GM18873 (cell line): ENCODE results near the gene RANBP1.

Experiments used
- ATAC-seq: cut with Tn5 transposase; IDR thresholded peaks from one replicate; pipeline ENCODE4 v1.9.1; 2021; ENCODE audit warnings: mild to moderate bottlenecking, moderate library complexity, moderate number of reproducible peaks; ENCODE audit not compliant: unreplicated experiment, low FRiP score

RANBP1 gene

DNA sequence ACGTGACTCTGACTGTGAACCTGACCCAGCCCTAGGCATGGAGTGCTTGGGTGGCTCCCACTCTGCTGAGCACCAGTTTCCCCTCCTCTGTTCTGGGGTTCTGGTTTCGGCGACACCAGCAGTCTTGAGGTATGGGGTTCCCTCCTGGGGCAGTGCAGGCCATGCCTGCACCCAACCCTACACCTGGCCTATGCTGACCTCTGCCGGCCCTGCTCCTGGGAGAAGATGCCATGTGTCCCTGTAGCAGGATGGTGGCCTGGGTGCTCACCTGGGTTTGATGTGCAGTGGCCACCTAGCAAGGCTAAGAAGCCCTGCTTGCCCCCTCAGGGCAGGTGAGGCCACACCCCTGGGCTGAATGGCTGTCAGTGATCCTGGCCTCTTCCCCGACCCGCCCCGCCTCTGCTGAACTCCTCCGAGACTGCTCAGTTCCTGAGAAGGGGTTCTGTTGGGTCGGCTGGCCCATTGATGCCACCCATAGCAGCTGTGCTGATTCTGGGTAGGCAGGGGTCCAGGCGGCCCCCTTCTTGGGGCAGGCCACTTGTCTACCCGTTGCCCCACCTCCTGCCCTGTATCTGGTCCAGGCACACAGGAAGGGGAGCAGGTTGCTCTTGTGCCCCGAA, 18.1 kb downstream of the RANBP1 start:
- ATAC-seq = no peak

DNA sequence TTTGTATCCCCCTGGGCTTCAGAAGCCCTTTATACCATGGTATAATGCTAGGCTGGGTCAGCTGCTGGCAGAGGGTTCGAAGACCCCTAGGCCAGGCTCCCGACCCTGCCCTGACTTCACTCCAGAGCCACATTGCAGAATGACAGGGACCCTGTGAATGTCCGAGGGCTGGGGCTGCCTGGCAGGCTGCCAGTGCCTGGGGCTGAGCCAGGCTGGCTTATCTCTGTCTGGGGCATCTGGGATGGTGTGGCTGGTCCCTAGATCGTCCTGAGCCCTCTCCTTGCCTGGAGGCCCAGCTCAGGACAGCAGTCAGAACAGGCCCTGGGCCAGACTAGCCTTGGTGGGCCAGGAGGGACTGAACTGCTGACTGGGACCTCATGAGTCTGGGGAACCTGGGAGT, 19.4 kb downstream of the RANBP1 start:
- ATAC-seq = no peak

DNA sequence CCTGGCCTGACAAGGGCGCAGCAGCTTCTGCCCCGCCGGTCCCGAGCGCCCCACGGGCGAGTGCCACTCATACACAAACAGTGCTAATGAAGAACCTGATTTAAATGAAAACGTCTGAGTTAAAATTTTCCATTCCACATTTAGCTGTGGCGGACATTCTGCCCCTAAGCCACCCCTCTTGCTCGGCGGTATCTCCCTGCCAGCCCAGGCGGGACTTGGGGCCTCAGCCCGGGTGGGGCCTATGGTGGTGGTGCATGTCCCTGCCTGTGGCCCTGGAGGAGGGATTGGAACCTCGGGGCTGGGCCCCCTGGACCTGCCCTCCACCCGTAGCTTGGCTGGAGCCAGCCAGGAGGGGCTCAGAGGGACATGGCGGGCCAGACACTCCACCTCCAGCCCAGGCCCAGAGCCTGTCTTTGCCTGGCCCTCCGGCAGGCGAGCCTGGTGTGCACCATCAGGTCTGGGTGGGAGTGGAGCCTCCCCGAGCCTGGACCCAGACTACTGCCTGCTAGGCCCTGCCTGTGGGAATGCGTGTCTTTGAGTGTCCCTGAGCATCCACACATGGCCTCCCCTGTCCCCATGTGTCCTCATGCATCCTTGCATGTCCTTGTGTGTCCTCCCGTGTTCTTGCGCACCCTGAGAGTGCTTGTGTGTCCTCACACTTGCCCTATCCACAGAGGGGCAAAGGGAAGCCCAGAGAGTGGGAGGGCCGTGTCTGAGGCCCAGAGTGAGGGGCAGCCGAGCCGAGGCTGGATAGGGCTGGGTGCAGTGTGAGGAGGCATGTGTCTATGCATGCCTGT, 20.1 kb downstream of the RANBP1 start:
- no peak for ATAC-seq

DNA sequence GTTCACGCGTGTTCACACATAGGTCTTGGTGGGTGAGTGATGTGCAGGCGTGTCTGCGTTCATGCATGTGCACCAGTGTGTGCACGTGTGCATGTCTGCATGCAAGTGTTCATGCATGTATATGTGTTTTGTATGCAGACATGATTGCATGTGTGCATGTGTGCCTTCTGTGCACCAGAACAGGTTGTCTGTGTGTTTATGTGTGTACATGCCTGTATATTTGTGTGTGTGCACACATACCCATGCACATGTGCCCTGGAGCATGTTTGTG, 20.6 kb downstream of the RANBP1 start:
- ATAC-seq = no peak

DNA sequence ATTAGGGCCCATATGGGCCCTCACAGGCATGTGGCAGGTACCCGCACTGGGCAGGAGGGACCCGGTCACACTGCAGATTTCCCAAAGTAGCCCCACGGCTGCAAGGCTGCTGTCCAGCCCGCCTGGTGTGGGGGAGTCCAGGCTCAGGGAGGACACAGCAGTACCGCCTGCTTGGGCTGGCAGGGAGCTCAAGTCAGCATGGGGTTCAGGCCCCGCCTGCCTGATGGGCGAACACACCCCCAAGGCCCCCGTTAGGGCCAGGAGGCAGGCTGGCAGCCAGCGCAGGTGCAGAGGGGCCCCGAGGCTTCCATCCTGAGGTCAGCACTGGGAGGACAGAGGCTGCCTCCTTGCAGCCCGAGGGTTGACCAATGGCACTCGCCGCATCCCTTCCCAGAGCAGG, 21.2 kb downstream of the RANBP1 start:
- ATAC-seq = no peak

DNA sequence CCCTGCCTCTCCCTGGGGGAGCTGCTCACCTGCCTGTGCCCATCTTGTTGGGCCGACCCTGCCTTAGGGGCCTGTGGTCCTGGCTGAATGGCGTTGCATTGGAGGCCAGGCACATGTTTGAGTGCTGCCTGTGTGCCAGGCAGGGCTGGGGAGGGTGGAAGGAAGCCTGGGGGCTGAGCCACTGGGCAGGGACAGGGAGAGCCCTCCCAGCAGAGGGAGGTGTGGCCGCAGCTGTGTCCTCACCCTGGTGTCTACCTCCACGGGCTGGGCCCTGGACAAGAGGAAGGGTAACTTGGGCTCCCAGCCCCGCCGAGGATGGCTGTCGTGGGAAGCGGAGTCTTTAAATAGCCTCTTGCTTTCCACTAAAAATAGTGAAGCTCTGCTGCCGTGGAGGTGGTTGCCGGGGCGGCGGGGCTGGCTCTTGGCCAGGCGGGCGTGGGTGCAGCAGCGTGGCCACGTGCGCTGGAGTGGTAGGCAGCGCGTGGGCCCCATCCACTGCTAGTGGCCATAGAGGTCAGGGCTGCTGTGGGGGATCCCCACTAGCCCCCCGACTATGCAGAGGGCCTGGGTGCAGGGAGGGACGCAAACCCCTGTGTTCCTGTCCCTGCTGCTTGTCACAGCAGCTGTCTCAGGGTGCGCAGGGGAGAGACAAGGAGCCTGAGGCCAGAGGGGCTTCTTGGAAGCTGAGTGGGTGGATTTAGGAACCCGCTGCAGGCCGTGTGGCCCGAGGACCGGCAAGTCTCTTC, 21.9 kb downstream of the RANBP1 start:
- no peak for ATAC-seq

DNA sequence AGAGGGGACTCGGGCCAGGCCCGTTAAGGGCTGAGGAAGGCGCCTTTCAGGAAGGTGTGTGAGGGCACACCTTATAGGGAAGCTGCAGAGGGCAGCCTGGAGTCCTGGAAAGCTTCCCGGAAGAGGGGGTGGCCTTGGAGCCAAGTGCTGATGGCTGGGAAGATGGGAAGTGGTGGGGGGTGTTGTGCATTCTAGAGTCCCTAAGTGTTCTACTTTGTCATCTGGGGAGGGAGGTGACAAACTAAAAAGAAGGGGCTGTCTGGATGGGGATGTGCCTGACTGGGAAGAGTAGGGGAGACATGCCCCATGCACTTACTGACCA, 22.5 kb downstream of the RANBP1 start:
- no peak for ATAC-seq

DNA sequence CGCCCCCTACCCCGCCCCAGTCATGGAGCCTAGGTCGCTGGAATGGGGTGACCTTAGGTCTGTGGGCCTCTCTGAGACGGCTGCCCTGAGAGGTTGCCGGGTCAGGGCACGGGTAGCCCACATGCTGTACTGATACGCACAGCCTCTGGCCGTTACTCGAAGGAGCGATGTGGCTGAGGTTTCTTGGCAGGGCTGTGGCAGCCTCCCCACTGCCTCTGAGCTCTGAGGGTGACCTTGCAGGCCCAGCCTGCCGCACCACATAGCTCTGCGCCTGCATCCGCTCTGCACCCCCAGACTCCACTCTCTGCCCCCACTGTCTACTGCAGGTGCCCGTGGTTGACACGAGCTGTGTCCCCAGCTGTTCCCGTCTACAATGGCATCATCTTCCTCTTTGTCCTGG, 23.0 kb downstream of the RANBP1 start:
- ATAC-seq = no peak

DNA sequence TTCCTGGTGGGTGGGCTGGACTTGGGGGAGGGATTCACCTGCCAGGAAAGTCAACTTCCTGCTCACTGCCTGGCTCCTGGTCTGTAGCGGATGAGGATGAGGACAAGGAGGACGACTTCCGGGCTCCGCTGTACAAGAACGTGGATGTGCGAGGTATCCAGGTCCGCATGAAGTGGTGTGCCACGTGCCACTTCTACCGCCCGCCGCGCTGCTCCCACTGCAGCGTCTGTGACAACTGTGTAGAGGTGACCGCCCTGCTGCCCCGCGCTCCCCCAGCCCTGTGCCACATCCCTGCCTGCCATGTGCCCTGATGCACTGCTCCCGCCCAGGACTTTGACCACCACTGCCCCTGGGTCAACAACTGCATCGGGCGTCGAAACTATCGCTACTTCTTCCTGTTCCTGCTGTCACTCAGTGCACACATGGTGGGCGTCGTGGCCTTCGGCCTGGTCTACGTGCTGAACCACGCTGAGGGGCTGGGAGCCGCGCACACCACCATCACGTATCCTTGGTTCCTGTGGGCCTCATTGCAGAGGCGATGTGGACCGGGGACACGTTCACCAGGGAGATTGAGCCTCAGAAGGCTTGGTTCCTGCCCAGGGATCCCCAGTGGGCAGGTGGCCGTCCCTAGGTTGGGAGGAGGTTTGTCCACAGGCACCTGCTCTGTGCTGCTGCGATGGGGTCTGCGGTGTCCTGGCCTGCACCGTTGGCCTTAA, 23.6 kb downstream of the RANBP1 start:
- no peak for ATAC-seq

DNA sequence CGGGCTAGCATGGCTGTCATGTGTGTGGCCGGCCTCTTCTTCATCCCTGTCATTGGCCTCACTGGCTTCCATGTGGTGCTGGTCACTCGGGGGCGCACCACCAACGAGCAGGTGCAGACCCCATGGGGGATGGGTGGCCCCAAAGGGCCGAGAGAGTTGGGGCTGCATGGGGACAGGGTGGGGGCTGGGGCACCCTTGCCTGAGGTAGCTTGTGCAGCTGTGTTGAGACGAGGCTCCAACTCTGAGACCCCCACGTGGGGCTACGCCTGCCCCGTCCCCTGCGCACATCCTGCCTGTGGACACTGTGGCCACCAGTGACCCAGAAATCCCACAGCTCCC, 24.2 kb downstream of the RANBP1 start:
- no peak for ATAC-seq

DNA sequence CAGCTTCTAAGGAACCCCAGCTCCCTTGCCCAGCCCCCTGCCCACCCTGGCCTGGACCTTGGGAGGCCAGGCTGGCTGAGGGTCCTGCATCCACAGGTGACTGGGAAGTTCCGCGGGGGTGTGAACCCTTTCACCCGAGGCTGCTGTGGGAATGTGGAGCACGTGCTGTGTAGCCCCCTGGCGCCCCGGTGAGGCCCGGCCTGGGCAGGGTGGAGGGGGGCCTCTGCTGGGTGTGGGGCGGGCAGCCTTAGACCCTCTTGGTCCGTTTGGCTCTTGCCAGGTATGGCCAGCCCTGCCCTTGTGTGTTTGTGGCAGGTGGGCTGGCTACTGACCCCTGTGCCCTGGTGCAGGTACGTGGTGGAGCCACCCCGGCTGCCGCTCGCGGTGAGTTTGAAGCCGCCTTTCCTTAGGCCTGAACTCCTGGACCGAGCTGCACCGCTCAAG, 24.6 kb downstream of the RANBP1 start:
- no peak for ATAC-seq

DNA sequence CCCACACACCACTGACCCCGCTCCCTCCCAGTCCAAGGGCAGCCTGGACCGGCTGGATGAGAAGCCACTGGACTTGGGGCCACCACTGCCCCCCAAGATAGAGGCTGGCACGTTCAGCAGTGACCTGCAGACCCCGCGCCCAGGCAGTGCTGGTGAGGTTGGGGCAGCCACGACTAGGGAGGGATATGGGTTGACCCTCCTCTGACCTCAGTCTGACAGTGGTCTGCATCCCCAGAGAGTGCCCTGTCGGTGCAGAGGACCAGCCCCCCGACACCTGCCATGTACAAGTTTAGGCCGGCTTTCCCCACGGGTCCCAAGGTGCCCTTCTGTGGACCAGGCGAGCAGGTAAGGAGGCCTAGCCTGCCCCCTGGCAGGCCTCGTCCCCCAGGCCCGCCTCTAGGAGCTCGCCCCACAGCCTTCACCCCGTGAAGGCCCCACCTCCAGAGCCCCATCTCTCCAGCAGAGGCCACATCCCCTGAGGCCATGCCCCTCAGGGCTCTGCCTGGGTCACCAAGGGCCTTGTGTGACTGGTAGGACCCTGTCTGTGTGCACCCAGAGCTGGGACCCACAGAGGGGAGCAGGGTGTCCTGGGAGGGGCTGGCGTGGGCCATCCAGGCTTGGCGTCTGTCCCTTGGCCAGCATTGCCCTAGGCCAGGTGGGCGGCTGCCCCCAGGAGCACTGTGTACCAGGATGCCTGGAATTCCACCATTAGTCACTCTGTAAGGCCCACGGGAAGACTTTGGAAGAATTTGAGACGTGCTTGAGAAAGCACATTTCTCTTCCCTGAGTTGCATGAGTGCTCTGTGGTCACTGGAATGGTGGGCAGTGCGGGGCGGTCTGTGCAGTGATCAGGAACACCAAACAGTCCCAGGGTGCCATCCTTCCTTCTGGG, 25.5 kb downstream of the RANBP1 start:
- no peak for ATAC-seq

DNA sequence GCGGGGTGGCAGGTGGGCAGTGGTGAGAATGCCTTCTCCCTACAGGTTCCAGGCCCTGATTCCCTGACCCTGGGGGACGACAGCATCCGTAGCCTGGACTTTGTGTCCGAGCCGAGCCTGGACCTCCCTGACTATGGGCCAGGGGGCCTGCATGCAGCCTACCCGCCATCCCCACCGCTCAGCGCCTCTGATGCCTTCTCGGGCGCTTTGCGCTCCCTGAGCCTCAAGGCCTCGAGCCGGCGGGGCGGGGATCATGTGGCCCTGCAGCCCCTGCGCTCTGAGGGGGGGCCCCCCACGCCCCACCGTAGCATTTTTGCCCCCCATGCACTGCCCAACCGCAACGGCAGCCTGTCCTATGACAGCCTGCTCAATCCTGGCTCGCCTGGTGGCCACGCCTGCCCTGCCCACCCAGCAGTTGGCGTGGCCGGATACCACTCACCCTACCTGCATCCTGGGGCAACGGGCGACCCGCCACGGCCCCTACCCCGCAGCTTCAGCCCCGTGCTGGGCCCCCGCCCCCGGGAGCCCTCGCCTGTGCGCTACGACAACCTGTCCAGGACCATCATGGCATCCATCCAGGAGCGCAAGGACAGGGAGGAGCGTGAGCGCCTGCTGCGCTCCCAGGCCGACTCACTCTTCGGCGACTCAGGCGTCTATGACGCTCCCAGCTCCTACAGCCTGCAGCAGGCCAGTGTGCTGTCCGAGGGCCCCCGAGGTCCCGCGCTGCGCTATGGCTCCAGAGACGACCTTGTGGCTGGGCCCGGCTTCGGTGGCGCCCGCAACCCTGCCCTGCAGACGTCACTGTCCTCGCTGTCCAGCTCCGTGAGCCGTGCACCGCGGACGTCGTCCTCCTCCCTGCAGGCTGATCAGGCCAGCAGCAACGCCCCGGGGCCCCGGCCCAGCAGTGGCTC, 27.1 kb downstream of the RANBP1 start:
- no peak for ATAC-seq

DNA sequence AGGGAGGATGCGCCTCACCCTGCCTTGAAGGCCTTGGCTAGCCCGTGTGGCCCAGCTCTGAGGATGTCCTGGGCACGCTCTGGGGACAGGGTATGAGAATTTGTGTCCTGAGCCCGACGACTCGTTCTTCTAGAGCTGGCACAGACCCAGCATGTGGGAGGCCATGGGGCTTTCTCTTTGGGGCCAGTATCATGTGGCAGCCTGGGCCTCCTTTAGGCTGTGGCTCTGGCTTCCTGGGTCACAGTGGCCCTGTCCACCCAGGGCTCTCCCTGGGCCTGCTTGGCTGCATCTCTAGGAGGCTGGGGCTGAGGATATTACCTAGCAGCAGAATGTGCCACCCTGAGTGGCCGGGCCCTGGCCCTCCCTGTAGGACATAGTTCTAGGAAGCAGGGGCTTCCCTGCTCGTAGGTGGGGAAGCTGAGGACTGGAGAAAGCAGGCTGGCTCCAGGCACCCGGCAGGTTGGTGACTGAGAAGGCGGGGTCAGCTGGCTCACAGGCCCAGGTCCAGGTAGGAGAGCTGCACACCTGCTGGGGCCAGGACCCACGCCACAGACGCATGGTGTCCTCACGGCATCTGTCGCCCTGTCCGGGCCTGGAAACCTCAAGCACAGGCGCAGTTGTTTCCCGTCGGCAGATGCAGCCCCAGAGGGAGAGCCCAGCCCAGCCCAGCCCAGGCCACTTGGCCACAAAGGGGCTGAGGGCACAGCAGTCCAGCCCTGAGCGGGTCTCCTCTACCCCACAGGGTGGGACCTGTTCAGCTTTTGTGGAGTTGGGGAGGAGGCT, 28.2 kb downstream of the RANBP1 start:
- no peak for ATAC-seq

DNA sequence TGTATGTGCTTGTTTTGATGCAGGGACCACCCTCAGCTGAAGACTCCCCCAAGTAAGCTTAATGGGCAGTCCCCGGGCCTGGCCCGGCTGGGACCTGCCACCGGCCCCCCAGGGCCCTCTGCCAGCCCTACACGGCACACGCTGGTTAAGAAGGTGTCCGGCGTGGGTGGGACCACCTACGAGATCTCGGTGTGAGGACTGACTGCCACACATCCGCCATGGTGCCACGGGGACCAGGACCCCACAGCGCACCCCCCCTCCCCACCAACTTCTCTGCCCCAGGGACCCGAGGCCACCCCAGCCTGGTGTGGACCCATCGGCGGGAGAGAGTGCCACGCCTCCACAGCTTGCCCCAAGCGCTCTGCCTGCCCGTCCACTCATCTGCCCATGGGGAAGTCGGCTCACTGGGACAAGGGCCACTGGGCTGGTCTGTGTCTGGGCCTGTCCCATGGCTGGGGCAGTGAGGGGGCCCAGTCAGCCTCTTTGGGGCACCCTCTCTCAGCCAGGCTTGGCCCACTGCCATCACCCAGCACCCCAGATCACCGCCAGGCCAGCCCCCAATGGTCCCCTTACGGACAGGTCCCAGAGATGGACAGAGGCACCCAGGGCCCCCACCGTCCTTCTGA, 29.4 kb downstream of the RANBP1 start:
- ATAC-seq = no peak

DNA sequence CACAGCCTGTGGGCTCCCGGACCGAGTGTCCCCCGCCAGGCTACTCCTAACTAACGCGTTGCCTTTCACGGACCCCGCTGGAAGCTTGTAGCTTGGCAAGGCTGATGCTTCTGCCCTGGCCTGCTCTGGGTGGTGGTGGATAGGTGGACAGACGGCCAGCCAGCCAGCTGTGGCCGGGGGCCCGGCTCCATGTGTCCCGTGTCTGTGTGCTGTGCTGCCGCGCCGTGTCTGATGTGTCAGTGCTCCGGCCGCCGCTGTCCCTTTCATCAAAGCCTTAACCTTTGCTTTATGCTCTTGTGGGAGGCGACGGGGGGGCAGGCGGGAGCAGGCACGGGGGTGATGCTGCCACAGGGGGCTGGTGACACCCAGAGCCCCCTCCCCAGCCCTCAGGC, 29.9 kb downstream of the RANBP1 start:
- ATAC-seq = no peak

DNA sequence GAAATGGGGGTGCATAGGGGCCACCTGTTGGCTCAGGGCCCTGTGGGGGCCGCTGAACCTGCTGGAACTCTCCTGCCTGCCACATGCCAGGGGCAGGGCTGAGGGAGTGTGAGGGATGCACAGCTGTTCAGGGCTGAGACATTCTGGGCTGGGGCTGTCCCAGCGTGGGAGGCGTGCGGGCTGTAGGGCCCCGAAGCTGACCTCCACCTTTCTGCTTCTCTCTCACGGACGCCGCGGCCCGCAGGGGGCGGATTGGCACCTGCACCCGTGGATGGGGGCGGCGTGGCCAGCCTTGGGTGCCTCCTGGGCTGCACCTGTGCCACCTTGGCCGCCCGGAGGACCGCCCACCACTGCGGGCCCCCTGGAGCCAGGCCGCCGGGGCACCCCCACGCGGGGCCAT, 30.9 kb downstream of the RANBP1 start:
- ATAC-seq = no peak

DNA sequence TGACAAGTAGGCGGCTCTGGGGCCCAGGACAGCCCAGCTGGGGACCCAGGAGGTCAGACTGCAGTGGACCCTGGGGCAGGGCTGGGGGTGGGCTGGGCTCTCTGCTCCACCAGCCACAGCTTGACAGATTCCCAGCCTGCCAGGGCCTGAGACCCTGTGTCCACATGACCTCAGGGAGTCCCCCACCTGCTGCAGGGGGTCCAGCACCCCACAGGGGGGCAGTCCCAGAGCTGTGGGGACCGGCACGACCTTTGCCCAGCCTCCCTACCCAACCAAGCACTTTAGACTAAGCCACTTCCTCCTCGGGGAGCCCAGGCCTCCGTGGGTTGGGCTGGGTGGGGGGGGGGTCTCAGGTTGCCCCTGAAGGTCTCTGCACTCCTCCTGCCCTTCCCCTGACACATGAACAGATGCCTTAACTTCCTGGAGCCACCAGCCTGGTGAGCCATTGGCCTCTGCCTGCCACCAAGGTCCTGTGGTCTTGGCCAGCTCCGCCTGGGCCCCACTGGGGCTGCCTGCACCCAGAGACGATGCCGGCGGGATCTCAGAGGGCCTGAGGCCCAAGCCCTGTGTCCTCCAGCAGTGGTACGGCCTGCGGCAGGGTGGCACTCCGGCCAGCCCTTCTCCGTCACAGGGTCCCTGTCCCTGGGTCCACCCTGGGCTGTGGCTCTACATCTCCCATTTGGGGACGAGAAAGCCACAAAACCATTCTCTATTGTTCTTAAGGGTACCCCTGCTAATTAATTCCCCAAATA, 31.5 kb downstream of the RANBP1 start:
- ATAC-seq = no peak
